Chondrocyte (in vitro differentiated cells): ENCODE results near the gene WLS. TPM values are rescaled to one million over a fixed set of nuclear protein-coding genes. Genes with fewer than 3 reads are reported as not detected.
"Not testable (repeated sequence)": the region's sequence is repeated elsewhere in the genome, so short reads cannot be mapped to it uniquely, and the experiment has no call there.

Experiments
- DNase-seq: peaks from one replicate; pipeline ENCODE4 v3.0.0; 2021; ENCODE audit warnings: mixed read lengths, low spot score
- H3K27ac Mint-ChIP-seq: one replicate; pipeline ENCODE4 v1.8.0; 2021; ENCODE audit warnings: mild to moderate bottlenecking, moderate library complexity, mixed read lengths; ENCODE audit not compliant: unreplicated experiment
- H3K27me3 Mint-ChIP-seq: 2 replicates; pipeline ENCODE4 v1.8.0; 2021; ENCODE audit warnings: low read depth, mixed read lengths
- H3K36me3 Mint-ChIP-seq: 2 replicates; pipeline ENCODE4 v1.8.0; 2021; ENCODE audit warnings: low read depth, mixed read lengths
- H3K4me1 Mint-ChIP-seq: 2 replicates; pipeline ENCODE4 v1.8.0; 2021; ENCODE audit warnings: low read depth, mild to moderate bottlenecking, mixed read lengths
- H3K4me3 Mint-ChIP-seq: one replicate; pipeline ENCODE4 v1.8.0; 2021; ENCODE audit warnings: mild to moderate bottlenecking, moderate library complexity, mixed read lengths; ENCODE audit not compliant: unreplicated experiment
- H3K9me3 Mint-ChIP-seq: 2 replicates; pipeline ENCODE4 v1.8.0; 2021; ENCODE audit warnings: low read depth, mixed read lengths
- CTCF ChIP-seq: fragments of 200-600 bp; sonication (generic); IDR thresholded peaks from 2 replicates; pipeline ENCODE4 v1.5.0; 2021; ENCODE audit warnings: antibody characterized with exemption, mild to moderate bottlenecking, moderate library complexity
- total RNA-seq: library from RNA; stranded (reverse); gene quantifications from 3 replicates; pipeline ENCODE4 v1.2.1, GENCODE V29; 2021

The WLS gene
- total RNA-seq, 1 donor from 2014 or later, result 149 TPM

GRCh38 chr1:68273530-68273929, 41.2 kb upstream of the WLS start:
- no peaks in the 10 kb centered on the region for H3K27me3 Mint-ChIP-seq
- no peak overlapping the region for H3K27ac Mint-ChIP-seq
- peaks cover 5% of the 10 kb centered on the region for H3K9me3 Mint-ChIP-seq
- no peak for DNase-seq
- H3K4me1 Mint-ChIP-seq, result peaks cover 14% of the 10 kb centered on the region
- no peak overlapping the region for H3K4me3 Mint-ChIP-seq
- no peaks in the 10 kb centered on the region for H3K36me3 Mint-ChIP-seq
- no peak for TF ChIP-seq CTCF

GRCh38 chr1:68271596-68271995, 39.3 kb upstream of the WLS start:
- H3K9me3 Mint-ChIP-seq, result peaks cover 5% of the 10 kb centered on the region
- H3K36me3 Mint-ChIP-seq, result no peaks in the 10 kb centered on the region
- H3K27me3 Mint-ChIP-seq, result no peaks in the 10 kb centered on the region
- DNase-seq, result no peak
- no peak overlapping the region for H3K27ac Mint-ChIP-seq
- TF ChIP-seq CTCF, result no peak
- H3K4me1 Mint-ChIP-seq, result peaks cover 14% of the 10 kb centered on the region
- no peak overlapping the region for H3K4me3 Mint-ChIP-seq

- Mint-ChIP-seq H3K4me1 (peaks cover 18% of the 10 kb centered on the region), H3K9me3 (peaks cover 5% of the 10 kb centered on the region), H3K36me3 (no peaks in the 10 kb centered on the region), H3K27ac (no peak overlapping the region), H3K4me3 (no peak overlapping the region), H3K27me3 (no peaks in the 10 kb centered on the region)
- DNase-seq, result no peak
- no peak for TF ChIP-seq CTCF
Measured at GRCh38 chr1:68270951-68271350, 38.6 kb upstream of the WLS start.

GRCh38 chr1:68269637-68270430, 37.5 kb upstream of the WLS start:
- TF ChIP-seq CTCF, result no peak
- H3K9me3 Mint-ChIP-seq, result peaks cover 5% of the 10 kb centered on the region
- no peak overlapping the region for H3K27ac Mint-ChIP-seq
- no peaks in the 10 kb centered on the region for H3K27me3 Mint-ChIP-seq
- no peaks in the 10 kb centered on the region for H3K36me3 Mint-ChIP-seq
- peaks cover 18% of the 10 kb centered on the region for H3K4me1 Mint-ChIP-seq
- no peak for DNase-seq
- no peak overlapping the region for H3K4me3 Mint-ChIP-seq

- no peak for TF ChIP-seq CTCF
- DNase-seq, result no peak
- no peak overlapping the region for H3K27ac Mint-ChIP-seq
- H3K4me3 Mint-ChIP-seq, result no peak overlapping the region
- H3K4me1 Mint-ChIP-seq, result peaks cover 18% of the 10 kb centered on the region
- peaks cover 5% of the 10 kb centered on the region for H3K9me3 Mint-ChIP-seq
- no peaks in the 10 kb centered on the region for H3K27me3 Mint-ChIP-seq
- no peaks in the 10 kb centered on the region for H3K36me3 Mint-ChIP-seq
Measured at GRCh38 chr1:68268896-68269483, 36.7 kb upstream of the WLS start.

GRCh38 chr1:68256824-68257223, 24.5 kb upstream of the WLS start:
- H3K27ac Mint-ChIP-seq, DNase-seq, H3K9me3 Mint-ChIP-seq, H3K36me3 Mint-ChIP-seq, H3K27me3 Mint-ChIP-seq, H3K4me3 Mint-ChIP-seq: not testable (repeated sequence)
- peaks cover 12% of the 10 kb centered on the region for H3K4me1 Mint-ChIP-seq
